ENCODE data around the gene FTO.

FTO gene

DNA sequence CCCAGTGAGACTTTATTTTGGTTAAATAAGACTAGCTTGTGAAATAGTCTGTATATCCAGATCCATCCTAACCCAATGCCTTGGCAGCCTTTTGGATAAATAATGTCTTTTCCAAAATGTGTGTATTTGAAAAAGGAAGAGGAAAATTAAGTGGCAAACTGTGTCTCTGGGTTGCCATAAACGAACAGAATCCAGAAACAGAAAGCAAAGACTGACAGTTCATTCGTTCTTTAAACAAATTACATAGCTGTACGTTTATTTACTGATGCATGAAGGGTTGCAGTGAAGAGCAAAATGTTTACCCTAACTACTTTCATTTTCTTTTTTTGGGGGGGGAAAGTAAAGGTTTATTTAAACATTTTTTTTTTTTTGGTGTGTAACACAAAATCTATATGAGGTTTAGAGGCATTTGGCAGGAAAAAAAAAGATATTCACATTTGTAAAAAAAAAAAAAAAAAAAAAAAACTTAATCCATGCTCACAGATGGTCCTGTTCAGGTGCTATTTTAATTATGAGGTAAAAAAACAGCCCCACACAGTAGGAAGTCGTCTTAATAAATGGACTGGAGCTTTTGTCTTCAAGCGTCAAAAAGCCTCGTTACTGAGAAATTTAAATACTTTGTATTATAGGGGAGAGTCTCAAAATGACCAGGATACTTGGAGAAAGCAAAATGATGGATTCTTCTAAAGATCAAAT is 245.9 kb downstream of the FTO start:
- TF ChIP-seq, protein P1, sequence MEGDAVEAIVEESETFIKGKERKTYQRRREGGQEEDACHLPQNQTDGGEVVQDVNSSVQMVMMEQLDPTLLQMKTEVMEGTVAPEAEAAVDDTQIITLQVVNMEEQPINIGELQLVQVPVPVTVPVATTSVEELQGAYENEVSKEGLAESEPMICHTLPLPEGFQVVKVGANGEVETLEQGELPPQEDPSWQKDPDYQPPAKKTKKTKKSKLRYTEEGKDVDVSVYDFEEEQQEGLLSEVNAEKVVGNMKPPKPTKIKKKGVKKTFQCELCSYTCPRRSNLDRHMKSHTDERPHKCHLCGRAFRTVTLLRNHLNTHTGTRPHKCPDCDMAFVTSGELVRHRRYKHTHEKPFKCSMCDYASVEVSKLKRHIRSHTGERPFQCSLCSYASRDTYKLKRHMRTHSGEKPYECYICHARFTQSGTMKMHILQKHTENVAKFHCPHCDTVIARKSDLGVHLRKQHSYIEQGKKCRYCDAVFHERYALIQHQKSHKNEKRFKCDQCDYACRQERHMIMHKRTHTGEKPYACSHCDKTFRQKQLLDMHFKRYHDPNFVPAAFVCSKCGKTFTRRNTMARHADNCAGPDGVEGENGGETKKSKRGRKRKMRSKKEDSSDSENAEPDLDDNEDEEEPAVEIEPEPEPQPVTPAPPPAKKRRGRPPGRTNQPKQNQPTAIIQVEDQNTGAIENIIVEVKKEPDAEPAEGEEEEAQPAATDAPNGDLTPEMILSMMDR (IDR thresholded peaks at IDR 0.05; ENCODE audit: insufficient read depth, low read length, poor library complexity, severe bottlenecking): no peak
- TF ChIP-seq EZH2phosphoT487 (conservative IDR thresholded peaks at IDR 0.05; ENCODE audit: low read length): no peak
- Histone ChIP-seq H3K36me3 (ENCODE audit: low read length) (no peaks in the 10 kb centered on the region), H3K9me3 (ENCODE audit: insufficient read depth, low read length) (no peaks in the 10 kb centered on the region), H3K27me3 (ENCODE audit: low read length) (no peaks in the 10 kb centered on the region), H3K9me2 (replicated peaks; ENCODE audit: insufficient read depth, low read length) (no peaks in the 10 kb centered on the region), H2AFZ (ENCODE audit: low read depth, low read length, severe bottlenecking) (no peak overlapping the region), H3F3A (ENCODE audit: insufficient read depth) (no peaks in the 10 kb centered on the region), H4K20me1 (ENCODE audit: low read depth, low read length) (no peaks in the 10 kb centered on the region), H3K4me2 (ENCODE audit: low read depth, low read length, poor library complexity, severe bottlenecking) (peak overlapping the region; percentile 49), H3K27ac (ENCODE audit: low read depth, low read length) (no peak overlapping the region), H3K79me2 (ENCODE audit: insufficient read depth, low read length) (no peaks in the 10 kb centered on the region), H3K9ac (ENCODE audit: low read length) (no peak overlapping the region), H3K4me3 (ENCODE audit: insufficient read depth, low read length, poor library complexity, severe bottlenecking) (peak overlapping the region; percentile 24)

DNA sequence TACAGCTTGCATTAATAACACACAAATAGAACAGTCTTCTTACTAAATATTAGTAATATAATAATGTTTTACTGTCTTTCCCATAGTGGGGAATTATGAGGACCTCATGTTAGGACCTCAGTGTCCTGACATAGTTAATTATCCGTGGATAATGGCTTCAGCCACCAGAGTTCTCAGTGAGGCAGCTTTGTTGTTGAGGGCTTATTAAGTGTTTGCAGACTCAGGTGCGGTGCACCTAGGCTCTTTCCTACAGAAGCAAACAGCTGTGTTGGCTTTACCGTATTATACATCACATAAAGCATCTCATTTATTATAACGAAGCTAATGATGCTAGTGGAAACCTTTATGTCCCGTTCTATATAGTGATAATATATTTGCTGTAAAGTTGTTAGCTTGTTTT is 246.7 kb downstream of the FTO start:
- Histone ChIP-seq H3K9me2 (replicated peaks; ENCODE audit: insufficient read depth, low read length) (no peaks in the 10 kb centered on the region), H2AFZ (ENCODE audit: low read depth, low read length, severe bottlenecking) (no peak overlapping the region), H4K20me1 (ENCODE audit: low read depth, low read length) (no peaks in the 10 kb centered on the region), H3K4me3 (ENCODE audit: insufficient read depth, low read length, poor library complexity, severe bottlenecking) (no peak overlapping the region), H3K9me3 (ENCODE audit: insufficient read depth, low read length) (no peaks in the 10 kb centered on the region), H3F3A (ENCODE audit: insufficient read depth) (no peaks in the 10 kb centered on the region), H3K4me2 (ENCODE audit: low read depth, low read length, poor library complexity, severe bottlenecking) (no peak overlapping the region), H3K27me3 (ENCODE audit: low read length) (no peaks in the 10 kb centered on the region), H3K9ac (ENCODE audit: low read length) (no peak overlapping the region), H3K79me2 (ENCODE audit: insufficient read depth, low read length) (no peaks in the 10 kb centered on the region), H3K27ac (ENCODE audit: low read depth, low read length) (no peak overlapping the region), H3K36me3 (ENCODE audit: low read length) (no peaks in the 10 kb centered on the region)
- no peak for TF ChIP-seq EZH2phosphoT487 (conservative IDR thresholded peaks at IDR 0.05; ENCODE audit: low read length)
- TF ChIP-seq, protein P1 (IDR thresholded peaks at IDR 0.05; ENCODE audit: insufficient read depth, low read length, poor library complexity, severe bottlenecking): no peak

DNA sequence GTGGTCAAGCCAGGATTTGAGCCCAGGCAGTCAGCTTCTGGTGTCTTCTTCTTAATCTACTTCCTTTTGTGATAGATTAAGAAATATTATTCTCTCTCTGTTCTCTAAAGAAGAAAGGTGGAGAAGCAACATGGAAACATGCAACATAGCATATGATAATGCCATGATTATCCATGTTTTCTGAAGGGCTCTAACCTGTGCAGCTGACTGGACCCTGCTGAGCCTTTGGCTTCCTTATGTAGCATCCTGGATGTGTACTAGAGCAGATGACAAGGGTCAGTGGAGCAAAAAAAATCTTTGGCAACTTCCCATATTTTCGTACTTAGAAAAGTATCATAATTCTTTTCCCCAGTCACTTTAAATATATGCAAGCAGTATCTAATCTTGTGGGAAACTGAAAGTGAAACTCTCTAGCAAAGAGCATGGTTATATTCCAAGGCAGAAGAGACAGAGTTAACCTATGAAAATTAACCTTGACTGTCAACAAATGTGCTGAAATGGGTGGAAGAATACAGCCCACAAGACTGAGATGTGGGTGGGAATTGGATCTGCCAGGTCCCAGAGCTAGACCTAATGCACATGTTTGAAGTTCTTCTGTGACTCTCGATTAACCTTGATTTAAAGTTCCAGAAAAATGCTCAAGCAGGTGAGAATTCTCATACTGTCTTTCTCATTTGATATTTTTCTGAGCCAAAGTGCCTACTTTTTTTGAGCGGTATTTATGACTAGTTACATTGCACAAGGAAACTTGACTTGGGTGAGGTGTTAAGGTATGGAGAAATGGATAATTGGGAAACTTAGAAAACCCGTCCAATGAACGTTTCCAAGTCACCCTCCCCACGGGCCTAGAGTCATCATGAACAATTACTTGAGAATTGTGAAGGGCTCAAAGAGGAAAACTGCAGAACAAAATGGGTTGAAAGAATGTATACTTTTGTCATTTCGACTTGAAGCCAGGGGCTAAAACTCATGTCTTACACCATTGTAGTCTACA is 248.6 kb downstream of the FTO start:
- no peak overlapping the region for H3K4me2 ChIP-seq (ENCODE audit: low read depth, low read length, poor library complexity, severe bottlenecking)

More for the DNA sequence above, 248.6 kb downstream of the FTO start:
- H3K9ac ChIP-seq (ENCODE audit: low read length): no peak overlapping the region
- H3K27ac ChIP-seq (ENCODE audit: low read depth, low read length): no peak overlapping the region
- H3K9me2 ChIP-seq (replicated peaks; ENCODE audit: insufficient read depth, low read length): no peaks in the 10 kb centered on the region
- TF ChIP-seq EZH2phosphoT487 (conservative IDR thresholded peaks at IDR 0.05; ENCODE audit: low read length): no peak
- TF ChIP-seq, protein P1 (IDR thresholded peaks at IDR 0.05; ENCODE audit: insufficient read depth, low read length, poor library complexity, severe bottlenecking): no peak
- H3K9me3 ChIP-seq (ENCODE audit: insufficient read depth, low read length): no peaks in the 10 kb centered on the region
- no peak overlapping the region for H3K4me3 ChIP-seq (ENCODE audit: insufficient read depth, low read length, poor library complexity, severe bottlenecking)
- H4K20me1 ChIP-seq (ENCODE audit: low read depth, low read length): no peaks in the 10 kb centered on the region
- H3F3A ChIP-seq (ENCODE audit: insufficient read depth): no peaks in the 10 kb centered on the region
- no peak overlapping the region for H2AFZ ChIP-seq (ENCODE audit: low read depth, low read length, severe bottlenecking)
- no peaks in the 10 kb centered on the region for H3K27me3 ChIP-seq (ENCODE audit: low read length)
- no peaks in the 10 kb centered on the region for H3K79me2 ChIP-seq (ENCODE audit: insufficient read depth, low read length)
- H3K36me3 ChIP-seq (ENCODE audit: low read length): no peaks in the 10 kb centered on the region
